LHCN-M2 (cell line): ENCODE results near the gene SLC6A4. TPM values are rescaled to one million over a fixed set of nuclear protein-coding genes. Genes with fewer than 3 reads are reported as not detected.
"Not testable (repeated sequence)": the region's sequence is repeated elsewhere in the genome, so short reads cannot be mapped to it uniquely, and the experiment has no call there.

Experiments used
- DNase-seq: peaks from one replicate; pipeline ENCODE4 v3.0.0-alpha.2; 2012; ENCODE audit warnings: low read depth
- total RNA-seq: library from RNA; depleted of rRNA; stranded (reverse); fragments of >200 nt; gene quantifications from 2 replicates; pipeline ENCODE4 v1.2.3, GENCODE V29; 2014

SLC6A4 gene
- total RNA-seq, 1 experiment from 2014 or later = not detected

DNA sequence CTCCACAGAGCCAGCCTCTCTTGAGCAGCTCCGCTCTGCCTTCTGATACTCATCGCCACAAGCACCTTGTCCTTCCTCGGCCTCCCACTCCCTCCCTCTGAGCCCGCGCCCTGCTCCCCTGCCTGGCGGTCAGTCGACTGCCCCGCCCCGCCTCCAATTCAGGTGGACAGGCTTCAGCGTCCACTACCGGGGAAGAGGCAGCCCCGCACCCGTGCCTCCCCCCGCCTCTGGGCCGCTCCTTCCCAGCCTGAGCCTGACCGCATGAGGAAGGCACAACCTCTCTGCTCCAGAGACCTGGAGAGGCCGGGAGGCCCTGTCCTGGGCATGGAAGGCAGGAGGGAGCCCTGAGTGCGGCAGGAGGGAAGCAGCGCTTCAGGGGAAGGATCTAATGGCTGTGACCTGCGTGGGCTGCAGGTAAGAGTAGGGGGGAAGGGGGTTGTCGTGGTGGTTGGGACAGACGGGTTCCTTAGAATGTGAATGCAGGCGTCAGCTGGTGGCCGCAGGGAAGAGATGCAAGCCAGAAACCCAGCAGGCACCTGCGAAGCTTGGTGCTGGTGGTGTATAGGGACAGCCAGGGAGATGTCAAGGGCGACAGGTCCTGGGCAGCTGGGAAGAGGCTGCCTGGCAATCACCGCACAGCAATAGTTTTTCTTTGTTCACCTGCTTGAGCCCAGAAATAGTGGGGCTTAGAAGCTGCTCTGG lies 3.0 kb upstream of the SLC6A4 start:
- no peak for DNase-seq

DNA sequence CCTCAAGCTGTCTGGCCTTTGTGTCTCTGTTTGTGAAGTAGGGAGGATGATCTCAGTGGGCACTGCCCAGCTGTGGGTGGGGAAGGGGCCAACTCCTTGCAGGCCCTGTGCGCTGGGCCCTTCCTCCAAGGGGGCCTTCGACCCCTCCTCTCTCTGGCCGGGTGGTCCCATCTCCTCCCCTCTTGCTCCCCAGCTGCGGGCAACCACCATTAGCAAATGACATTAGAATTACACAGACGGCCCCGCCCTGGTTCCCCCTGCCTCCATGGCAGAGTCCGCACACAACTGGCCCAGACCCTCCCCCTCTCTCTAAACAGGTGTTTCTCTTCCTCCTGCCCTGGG lies 2.5 kb upstream of the SLC6A4 start:
- DNase-seq = no peak

DNA sequence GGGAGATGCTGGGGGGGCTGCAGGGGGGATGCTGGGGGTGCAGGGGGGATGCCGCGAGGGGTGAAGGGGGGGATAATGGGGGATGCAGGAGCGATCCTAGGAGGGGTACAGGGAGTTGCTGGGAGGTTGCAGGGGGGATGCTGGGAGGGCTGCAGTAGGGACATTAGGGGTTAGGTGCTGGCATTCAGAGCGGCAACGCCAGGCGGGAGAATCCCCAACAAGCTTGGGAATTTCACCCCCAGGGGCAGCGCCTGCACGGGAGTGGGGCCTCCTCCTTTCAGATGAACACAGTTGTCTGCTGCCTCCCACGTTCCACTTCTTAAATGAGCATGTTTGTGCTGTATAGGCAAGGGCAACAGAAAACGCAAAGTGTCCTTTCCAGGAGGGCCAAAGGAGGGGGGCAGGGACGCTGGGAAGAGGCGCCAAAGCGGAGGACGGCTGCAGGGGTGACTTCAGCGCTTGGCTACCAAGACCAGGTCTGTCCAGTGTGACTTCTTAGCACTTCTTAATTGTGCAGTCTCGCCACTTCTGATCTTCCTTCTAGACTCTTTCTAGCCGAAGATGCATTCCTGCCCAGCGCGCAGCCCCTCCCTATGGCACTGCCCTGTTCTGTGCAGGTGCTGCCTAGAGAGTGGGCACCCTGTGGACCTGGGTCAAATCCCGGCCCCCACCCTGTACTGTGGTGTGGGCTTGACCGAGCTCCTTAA lies 2.0 kb upstream of the SLC6A4 start:
- DNase-seq = no peak

DNA sequence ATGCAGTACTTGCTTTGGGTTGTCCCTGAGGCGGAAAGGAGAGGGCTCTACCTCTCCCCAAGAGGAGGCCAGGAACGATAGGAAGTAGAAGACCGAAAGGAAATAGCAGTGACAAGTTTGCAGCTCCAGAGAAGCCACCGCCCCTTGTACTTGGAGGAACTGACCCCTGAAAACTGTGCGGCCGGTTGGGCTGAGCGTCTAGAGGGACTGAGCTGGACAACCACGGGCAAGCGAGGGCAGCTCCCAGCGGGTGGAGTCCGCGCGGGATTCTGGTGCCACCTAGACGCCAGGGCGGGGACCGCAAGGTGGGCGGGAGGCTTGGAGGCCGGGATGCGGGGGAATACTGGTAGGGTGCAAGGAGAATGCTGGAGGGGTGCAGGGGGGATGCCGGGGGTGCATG lies 1.3 kb upstream of the SLC6A4 start:
- DNase-seq = peak; percentile 46

DNA sequence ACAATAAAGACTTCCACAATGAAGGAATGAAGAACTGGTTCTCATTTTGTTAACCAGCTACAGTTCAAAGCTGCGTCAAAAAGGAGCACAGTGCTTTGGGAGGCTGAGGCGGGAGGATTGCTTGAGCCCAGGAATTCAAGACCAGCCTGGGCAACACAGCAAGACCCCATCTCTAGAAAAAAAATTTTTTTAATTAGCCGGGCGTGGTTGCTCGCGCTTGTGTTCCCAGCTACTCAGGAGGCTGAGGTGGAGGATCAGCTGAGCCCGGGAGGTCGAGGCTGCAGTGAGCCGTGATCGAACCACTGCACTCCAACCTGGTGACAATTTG lies 764 bp upstream of the SLC6A4 start:
- DNase-seq = no peak

DNA sequence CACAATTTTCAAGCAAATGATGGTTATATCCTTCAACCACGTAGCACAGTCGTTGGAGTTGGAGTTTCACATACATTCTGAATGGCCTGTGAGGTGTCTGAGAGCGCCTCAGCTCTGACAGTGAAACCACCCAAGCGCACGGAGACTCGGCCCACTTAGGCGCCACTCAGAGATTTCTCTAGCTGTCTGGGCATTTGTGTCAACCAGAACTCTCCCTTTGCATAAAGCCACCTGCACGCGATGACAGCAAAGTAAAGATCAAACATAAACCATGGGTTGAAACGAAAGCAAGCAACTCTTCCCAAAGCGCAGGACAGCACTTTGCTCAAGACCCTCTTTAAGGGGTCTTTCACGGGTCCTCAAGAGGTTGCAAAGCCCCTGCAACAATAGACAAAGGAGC lies 533 bp downstream of the SLC6A4 start:
- no peak for DNase-seq

DNA sequence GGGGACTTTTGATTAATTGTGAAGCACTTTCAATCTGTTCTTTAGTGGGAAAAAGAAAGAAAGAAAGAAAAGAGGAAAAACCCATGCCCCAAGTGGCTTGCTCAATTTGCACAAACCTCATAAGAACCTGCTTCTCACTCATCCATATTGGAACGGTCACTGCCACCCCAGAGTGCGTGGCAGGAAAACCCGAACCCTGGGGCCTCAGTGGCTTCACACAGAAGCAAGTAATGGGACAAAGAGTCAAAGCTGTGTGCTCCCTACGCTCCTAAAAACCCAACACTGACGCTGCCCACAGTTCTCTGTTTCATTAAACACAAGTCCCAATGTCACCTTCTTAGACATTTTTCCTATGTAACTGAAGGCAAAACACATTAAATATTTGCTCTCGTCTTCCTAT lies 1.2 kb downstream of the SLC6A4 start:
- no peak for DNase-seq

DNA sequence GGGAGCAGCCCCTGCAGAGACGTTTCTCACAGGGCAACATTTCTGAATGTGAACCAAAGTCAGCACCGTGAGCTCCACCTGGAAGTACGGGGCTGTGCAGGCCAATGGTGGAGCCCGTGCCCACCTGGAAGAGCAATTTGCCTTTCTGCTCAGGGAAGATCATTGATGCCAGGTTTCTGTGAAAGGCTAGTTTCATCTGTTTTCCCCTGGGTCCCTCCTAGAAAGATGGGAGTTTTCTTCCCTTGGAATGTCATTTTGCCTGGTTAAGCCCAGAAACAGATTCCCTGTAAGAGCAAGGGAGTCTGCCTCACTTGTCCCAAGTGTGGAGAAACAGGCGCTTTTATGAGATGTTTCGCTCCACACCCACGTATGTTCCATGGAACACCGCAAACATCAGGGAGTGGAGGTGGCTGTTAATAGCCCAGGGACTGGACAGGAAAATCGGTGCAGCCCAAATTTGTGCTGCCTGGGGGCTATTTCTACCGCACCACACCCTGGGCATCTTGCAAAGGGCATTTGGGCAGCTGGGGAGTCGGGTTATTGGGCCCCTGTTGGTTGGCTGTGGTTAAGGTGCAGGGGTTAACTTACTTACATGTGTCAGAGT lies 2.6 kb downstream of the SLC6A4 start:
- DNase-seq = no peak

DNA sequence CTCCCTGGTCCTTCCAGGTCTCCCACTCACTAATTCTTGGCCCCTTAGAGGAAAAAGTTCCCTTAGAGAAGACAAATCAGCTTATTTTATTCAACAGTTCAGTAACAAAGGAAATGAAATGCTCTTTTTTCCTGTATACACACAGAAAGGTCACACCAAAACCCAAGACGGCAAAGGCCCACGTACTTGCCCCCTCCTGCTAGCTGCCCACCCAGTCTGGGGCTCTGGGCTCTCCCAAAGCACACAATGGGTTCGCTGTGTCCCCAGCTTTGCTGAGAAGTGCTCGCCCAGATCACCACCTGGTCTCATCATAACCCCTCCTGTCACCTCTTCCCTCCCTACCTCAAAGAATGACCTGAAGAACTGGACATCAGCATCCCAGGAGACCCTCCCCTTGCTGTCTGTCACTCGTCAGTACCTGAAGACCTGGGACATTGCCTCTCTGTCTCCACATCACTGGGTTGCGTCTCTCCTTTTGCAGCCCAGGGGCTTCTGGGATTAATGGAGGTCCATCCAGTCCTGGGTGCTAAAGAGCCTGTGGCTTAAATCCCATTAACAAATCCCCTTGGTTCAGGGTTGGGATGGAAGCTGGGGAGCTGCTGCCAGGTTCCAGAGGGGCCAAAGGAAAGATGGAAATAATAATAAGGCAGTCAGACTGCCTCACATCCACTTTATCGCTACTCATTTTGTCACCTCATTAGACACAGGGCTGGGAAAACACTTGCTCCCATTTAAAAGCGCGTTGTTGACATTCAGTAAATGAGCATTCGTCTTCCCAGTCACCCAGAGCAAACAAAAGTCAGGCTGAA lies 3.3 kb downstream of the SLC6A4 start:
- DNase-seq = no peak

DNA sequence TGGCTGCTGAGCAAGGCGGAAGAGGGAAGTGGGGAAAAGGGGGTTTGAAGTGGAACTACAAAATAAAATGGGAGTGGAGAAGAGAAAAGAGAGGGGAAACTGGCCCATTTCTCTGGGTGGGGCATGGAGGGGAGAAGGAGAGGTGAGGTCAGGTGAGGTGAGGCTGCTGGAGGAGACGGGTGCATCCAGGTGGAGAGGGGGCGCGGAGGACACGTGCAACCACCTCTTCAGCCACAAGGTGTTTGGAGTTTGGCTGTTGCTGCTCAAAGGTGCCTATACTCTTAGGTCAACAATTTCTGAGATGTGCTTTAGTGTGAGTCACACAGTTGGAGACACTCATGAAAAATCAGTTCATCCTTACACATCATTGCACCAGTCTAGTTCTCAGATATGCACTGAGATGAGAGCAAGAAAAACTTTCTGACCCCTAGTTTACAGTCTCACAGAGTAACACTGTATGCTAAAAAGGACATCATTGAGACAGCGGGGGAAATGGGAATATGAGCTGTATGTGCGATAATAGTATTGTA lies 4.8 kb downstream of the SLC6A4 start:
- DNase-seq = no peak

DNA sequence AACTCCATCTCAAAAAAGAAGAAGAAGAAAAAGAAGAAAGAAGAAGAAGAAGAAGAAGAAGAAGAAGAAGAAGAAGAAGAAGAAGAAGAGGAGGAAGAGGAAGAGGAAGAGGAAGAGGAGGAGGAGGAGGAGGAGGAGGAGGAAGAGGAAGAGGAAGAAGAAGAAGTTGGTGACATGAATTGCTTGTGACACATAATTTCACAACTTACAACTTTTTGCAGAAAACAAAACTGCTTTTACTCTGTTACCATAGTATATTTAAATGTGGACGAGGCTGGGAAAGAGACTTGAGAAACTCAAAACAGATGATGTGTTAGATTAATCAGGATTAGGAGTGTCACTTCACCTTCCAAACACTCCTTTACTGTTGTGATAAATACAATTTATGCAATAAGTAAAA lies 5.5 kb downstream of the SLC6A4 start:
- not testable (repeated sequence) for DNase-seq

DNA sequence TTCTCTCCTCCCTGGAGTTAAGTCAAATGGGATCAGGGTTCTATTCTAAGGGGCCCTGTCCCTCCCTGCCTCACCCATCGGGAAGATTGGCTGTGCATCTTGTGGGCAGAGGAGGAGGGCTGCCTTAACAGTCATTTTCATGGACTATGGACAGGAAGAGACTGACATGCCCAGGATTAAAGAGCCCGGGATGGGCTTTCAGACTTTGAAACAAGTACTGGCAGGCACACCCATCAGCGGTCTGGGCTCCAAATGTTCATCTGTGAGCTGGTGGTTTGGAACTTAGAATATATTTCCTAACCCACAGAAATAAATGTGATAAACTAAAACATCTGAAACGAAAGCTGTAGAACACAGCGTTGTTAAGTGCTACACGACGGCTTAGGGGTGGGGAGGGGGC lies 6.5 kb downstream of the SLC6A4 start:
- DNase-seq = no peak

DNA sequence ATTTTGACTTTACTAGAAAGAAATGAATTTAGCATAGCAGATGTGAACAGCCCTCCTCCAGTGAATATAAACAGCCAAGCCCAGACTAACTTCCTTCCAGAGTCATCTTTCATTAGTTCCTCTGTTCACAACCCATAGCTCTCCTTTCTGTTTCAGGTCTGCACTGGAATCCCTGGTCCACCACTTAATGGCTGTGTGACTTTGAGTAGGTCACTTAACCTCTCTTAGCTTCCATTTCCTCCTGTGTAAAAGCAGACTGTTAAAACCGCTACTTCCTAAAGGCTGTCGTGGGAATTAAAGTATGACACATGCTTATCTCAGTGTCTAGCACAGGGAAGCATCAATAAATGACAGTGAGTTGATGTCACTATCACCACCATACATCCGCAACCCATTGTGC lies 7.5 kb downstream of the SLC6A4 start:
- no peak for DNase-seq

DNA sequence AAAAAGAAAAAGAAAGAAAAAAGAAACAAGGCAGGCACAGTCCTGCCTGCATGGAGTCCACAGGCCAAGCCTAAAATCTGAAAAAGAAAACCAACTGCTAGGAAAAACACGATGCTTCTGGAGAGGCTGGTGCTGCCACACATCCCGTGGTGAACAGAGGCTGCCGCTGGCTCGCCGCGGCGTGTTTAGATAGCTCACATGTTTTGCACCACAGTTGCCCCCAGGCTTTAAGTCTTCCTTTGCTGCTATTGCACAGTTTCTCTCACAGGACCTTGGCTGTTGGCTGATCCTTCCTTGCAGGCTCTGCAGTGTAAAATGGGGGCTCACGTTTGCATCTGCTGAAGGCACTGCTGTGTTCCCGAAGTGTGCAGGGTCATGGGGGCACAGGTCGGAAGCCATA lies 8.6 kb downstream of the SLC6A4 start:
- DNase-seq = no peak

DNA sequence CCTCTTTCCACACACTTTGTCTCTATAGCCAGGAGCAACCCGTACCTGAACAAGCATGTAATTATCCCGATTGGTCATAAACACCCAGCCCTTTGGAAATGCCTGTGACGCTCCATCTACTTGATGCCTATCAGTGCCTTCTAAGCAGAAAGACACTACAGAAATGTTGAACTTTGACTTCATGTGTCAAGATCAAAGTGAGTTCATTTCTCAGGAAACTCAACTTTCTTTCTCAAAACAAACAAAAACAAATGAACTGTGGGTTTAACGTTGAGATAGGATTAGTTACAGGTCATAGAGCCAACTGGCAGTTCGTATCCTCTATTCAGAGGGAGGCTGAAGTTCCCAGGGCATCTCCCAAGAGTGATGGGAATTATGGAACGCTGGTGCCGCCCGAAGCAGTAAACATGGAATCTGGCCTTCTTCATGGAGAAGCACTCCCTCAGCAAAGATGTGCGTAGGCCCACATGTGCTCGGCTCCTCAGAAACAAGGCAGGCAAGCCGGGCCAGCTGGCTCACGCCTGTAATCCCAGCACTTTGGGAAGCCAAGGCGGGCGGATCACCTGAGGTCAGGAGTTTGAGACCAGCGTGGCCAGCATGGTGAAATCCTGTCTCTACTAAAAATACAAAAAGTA lies 9.5 kb downstream of the SLC6A4 start:
- no peak for DNase-seq

DNA sequence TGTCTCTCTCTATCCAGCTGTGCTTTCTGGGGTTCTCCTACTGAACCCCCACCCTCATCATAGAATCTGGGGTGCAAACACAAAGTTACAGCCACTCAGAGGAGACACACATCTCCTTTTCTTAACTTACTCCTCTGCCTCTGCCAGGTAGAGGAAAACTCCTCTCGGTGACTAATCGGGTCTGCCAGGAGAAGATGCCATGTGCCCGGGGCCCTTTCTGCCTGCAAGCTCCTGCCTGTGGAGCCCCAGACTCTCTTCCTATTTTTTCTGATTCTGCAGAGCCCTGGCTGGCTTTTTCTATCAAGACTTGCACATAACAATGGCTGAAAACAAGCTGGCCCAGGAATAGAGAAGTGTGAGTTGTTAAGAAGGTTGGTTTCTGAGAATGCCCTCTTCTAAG lies 10.4 kb downstream of the SLC6A4 start:
- no peak for DNase-seq

DNA sequence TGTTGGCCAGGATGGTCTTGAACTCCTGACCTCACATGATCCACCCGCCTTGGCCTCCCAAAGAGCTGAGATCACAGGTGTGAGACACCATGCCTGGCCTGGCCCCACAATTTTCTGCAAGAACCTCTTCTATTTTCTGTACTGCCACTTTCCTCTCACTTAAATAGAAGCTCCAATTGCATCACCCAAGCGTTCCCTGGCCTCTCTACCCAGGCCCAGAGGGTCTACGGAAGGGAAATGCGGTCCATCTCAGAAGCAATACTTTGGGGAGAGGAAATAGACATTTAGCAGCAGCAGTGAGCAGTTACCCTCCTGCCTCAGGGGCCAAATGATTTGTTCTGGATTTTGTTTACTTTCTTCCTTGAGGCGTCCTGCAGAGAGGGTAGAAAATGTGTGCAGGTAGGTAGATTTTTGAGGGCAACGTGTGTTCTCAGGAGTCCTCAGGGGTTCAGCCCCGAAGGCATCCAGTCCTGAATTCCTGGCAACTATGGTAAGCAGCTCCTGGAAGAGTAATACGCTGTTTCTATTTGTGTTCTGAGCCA lies 11.0 kb downstream of the SLC6A4 start:
- no peak for DNase-seq

DNA sequence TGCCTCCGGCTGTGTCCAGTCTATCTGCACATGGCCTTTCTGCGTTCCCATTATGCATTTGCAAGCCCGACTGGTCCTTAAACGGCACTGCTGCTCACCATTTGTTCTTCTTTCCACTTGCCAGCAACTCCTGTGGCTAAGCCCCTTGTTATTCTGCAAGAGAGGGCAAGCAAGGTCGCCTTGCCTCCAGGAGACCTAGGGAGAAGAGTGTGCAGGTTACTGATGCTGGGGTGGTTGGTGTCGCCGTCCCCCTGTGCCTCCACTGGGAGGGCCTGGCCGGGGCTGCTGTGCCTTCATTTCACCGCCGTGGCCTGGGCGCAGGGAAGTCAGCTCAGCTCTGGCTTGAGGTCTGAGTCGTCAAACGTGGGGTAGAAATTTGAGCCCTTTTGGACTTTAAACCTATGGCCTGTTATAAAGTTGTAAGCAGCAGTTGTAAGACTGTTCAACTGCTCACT lies 12.7 kb downstream of the SLC6A4 start:
- DNase-seq = no peak

DNA sequence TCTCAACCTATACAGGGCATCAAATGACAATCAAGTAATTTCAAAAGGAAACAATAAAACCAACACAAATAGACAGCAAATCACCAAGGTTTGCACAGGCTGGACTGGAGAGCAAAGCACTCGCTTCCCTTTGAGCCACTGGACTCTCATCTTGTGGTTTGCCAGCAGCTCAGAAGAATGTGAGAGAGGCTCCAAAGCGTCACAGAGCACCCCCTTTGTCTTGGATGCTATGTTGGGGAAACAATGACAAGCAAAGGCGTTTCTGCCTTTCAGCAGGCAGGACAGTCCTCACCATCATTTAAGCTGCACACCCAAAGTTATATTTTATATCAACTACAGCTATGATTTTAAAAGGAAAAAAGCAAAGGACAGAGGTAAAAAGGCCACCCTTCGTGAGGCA lies 13.2 kb downstream of the SLC6A4 start:
- DNase-seq = no peak

DNA sequence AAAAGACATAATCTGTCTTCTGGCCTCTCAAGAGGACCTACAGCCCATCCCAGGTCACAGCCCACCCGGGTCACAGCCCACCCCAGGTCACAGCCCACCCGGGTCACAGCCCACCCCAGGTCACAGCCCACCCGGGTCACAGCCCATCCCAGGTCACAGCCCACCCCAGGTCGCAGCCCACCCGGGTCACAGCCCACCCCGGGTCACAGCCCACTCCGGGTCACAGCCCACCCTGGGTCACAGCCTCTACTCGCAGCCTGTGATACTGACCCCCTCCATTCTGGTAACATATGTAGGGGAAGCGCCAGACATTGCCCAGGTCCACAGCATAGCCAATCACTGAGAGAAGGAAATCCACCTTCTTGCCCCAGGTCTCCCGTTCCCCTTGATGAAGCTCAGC lies 14.2 kb downstream of the SLC6A4 start:
- no peak for DNase-seq

DNA sequence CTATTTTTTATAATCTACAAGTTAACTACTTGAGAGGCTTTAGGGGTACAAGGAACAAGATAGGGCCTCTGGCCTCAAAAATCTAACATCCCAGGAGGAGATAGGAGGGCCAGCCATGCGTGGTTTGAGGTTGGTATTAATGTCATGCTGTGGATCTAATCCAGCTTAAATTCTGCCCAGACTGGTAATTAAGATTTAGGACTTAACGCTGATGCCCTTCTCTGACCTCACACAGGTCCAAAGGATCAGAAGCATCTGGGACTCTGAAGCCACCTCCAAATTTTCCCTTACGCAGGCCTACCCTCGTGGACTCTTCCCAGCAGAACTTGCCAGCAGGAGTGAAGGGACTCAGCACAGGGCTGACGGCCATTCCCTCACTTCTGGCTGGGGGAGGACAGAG lies 15.1 kb downstream of the SLC6A4 start:
- DNase-seq = no peak
